ENCODE measurements around the gene ARMH2. TPM values are rescaled to one million over a fixed set of nuclear protein-coding genes. Genes with fewer than 3 reads are reported as not detected.

Gene ARMH2
- total and polyA plus RNA-seq, 10 of the 15 experiments (the other 5 are each of a cell fraction or from before 2014, with no cell fraction given), result 0.18 to 0.46 TPM; not detected in 8

- H3K36me3 ChIP-seq (ENCODE audit: control insufficient read depth in 2 of 2, insufficient read depth in 2 of 2, low read length in 1 of 2), result peaks cover 0 to 3% of the 10 kb centered on the region in 2 experiments; a peak in 2 of 4 replicates
- ChIA-PET POLR2A (no interaction called here), CTCF (interaction anchor here (1.0 kb wide), 1 partner anchor 193 kb away, joined by 3 read pairs; no protein-coding TSS in a partner anchor), RAD21 (ENCODE audit: unreplicated experiment) (no interaction called here), SMC1A (ENCODE audit: uncharacterized antibody, unreplicated experiment) (interaction anchor here (1.0 to 1.3 kb wide), 2 partner anchors 14 to 246 kb away, joined by 3 to 4 read pairs; no protein-coding TSS in a partner anchor)
- H2AFZ ChIP-seq (ENCODE audit: control insufficient read depth, low read depth, low read length), result no peak overlapping the region
- no peaks in the 10 kb centered on the region for H4K20me1 ChIP-seq (ENCODE audit: control insufficient read depth, insufficient read depth)
- WGBS (ENCODE audit: insufficient coverage, insufficient replicate concordance, low lambda C conversion rate, missing lambda C conversion rate), result 100% methylated on average over 2 of the region's 2 CpGs
- DNase-seq (ENCODE audit: low read depth, low spot score) (no peak), FAIRE-seq (no peak), ATAC-seq (no peak)
- in situ Hi-C loops (cut with MboI), result no loop called here
- TF ChIP-seq ZSCAN29 (IDR thresholded peaks at IDR 0.05) (no peak), ETV6 (conservative IDR thresholded peaks at IDR 0.05 in 1 of 2, IDR thresholded peaks at IDR 0.05 in 1 of 2; ENCODE audit: borderline replicate concordance in 1 of 2, low read depth in 1 of 2) (no peak), E4F1 (IDR thresholded peaks at IDR 0.05; ENCODE audit: borderline replicate concordance, partially characterized antibody) (no peak), TCF12 (IDR thresholded peaks at IDR 0.05; ENCODE audit: low read depth, low read length) (no peak), IRF3 (IDR thresholded peaks at IDR 0.05) (no peak), MTA2 (IDR thresholded peaks at IDR 0.05; ENCODE audit: low read depth) (no peak), SREBF2 (IDR thresholded peaks at IDR 0.05; ENCODE audit: low read length) (no peak), NRF1 (conservative IDR thresholded peaks at IDR 0.05; ENCODE audit: low read depth, low read length) (no peak)
- H3K27me3 ChIP-seq (replicated peaks in 1 of 2; ENCODE audit: control insufficient read depth in 2 of 2, insufficient read depth in 2 of 2, low read length in 1 of 2), result no peaks in the 10 kb centered on the region
- H3K9me3 ChIP-seq (replicated peaks; ENCODE audit: control insufficient read depth, insufficient read depth, low read length), result no peaks in the 10 kb centered on the region
- H3K79me2 ChIP-seq (ENCODE audit: control insufficient read depth, insufficient read depth, low read length), result no peaks in the 10 kb centered on the region
- H3K9ac ChIP-seq (ENCODE audit: control insufficient read depth, insufficient read depth, low read length), result no peak overlapping the region
- intact Hi-C loops (cut with micrococcal nuclease; ENCODE audit: unreplicated experiment), result no loop called here
- no peak overlapping the region for H3K4me2 ChIP-seq (ENCODE audit: control insufficient read depth, insufficient read depth)
- H3K4me3 ChIP-seq, result no peak overlapping the region
- no peaks in the 10 kb centered on the region for H3K4me1 ChIP-seq (ENCODE audit: control insufficient read depth, insufficient read depth, low read length)
- no TSS peak for BruUV-seq (replicated peaks)
- H3K27ac ChIP-seq (ENCODE audit: control insufficient read depth, insufficient read depth), result no peak overlapping the region
These were observed 26.5 kb upstream of the ARMH2 start for GRCh38 chr6:24825130-24825630.

Data from GM12878 (cell line).